ENCODE data around the gene HACD1. TPM values are rescaled to one million over a fixed set of nuclear protein-coding genes. Genes with fewer than 3 reads are reported as not detected.

HACD1 gene
- total RNA-seq, result 17.5 and 23.1 TPM in 2 replicates

GRCh38 chr10:17617031-17617911 lies at the start of gene HACD1:
HACD1 (minus strand) TSS chr10:17617374; CDS start chr10:17617339, 35 bp downstream.
- DNase-seq (ENCODE audit: low read depth in 2 of 2), result peak; percentile 58 to 62

GRCh38 chr10:17665747-17666146 lies 48.6 kb upstream of the HACD1 start:
- DNase-seq (ENCODE audit: low read depth in 2 of 2), result peak; percentile 44 to 92

GRCh38 chr10:17663450-17663849 lies 46.3 kb upstream of the HACD1 start:
- DNase-seq (ENCODE audit: low read depth in 2 of 2), result no peak

GRCh38 chr10:17662193-17663138 lies 45.3 kb upstream of the HACD1 start:
- peak in 1 of 2 donors; percentile 24 for DNase-seq (ENCODE audit: low read depth in 2 of 2)

- DNase-seq (ENCODE audit: low read depth in 2 of 2), result no peak
Observed at GRCh38 chr10:17661510-17661909, 44.3 kb upstream of the HACD1 start.

- DNase-seq (ENCODE audit: low read depth in 2 of 2), result no peak
Observed at GRCh38 chr10:17660921-17661320, 43.7 kb upstream of the HACD1 start.

GRCh38 chr10:17659365-17659764 lies 42.2 kb upstream of the HACD1 start:
- DNase-seq (ENCODE audit: low read depth in 2 of 2), result no peak

- no peak for DNase-seq (ENCODE audit: low read depth in 2 of 2)
Observed at GRCh38 chr10:17657103-17657500, 39.9 kb upstream of the HACD1 start.

- DNase-seq (ENCODE audit: low read depth in 2 of 2), result peak; percentile 22 to 67
Observed at GRCh38 chr10:17655567-17656146, 38.5 kb upstream of the HACD1 start.

- DNase-seq (ENCODE audit: low read depth in 2 of 2), result no peak
Observed at GRCh38 chr10:17655009-17655408, 37.8 kb upstream of the HACD1 start.

GRCh38 chr10:17652585-17652984 lies 35.4 kb upstream of the HACD1 start:
- DNase-seq (ENCODE audit: low read depth in 2 of 2), result peak in 1 of 2 donors; percentile 41

- DNase-seq (ENCODE audit: low read depth in 2 of 2), result no peak
Observed at GRCh38 chr10:17651896-17652295, 34.7 kb upstream of the HACD1 start.

- DNase-seq (ENCODE audit: low read depth in 2 of 2), result no peak
Observed at GRCh38 chr10:17650416-17650815, 33.2 kb upstream of the HACD1 start.

- DNase-seq (ENCODE audit: low read depth in 2 of 2), result peak in 1 of 2 donors; percentile 15
Observed at GRCh38 chr10:17649836-17650235, 32.7 kb upstream of the HACD1 start.

- no peak for DNase-seq (ENCODE audit: low read depth in 2 of 2)
Observed at GRCh38 chr10:17649052-17649451, 31.9 kb upstream of the HACD1 start.

GRCh38 chr10:17648243-17649035 lies 31.3 kb upstream of the HACD1 start:
- DNase-seq (ENCODE audit: low read depth in 2 of 2), result no peak

GRCh38 chr10:17647326-17647725 lies 30.2 kb upstream of the HACD1 start:
- DNase-seq (ENCODE audit: low read depth in 2 of 2), result no peak

GRCh38 chr10:17645621-17646345 lies 28.6 kb upstream of the HACD1 start:
- peak; percentile 5 to 62 for DNase-seq (ENCODE audit: low read depth in 2 of 2)

GRCh38 chr10:17644485-17644943 lies 27.3 kb upstream of the HACD1 start:
- DNase-seq (ENCODE audit: low read depth in 2 of 2), result peak in 1 of 2 donors; percentile 55

Data from lung microvascular endothelial cell (primary cell).